ENCODE measurements around the gene TBL1XR1. TPM values are rescaled to one million over a fixed set of nuclear protein-coding genes. Genes with fewer than 3 reads are reported as not detected.

TBL1XR1 gene
- total and polyA plus RNA-seq, 2 of the 8 experiments (the other 6 are each of a cell fraction or from before 2014, with no cell fraction given): 28.1 to 147 TPM

- H4K8ac ChIP-seq (ENCODE audit: extremely low read depth, insufficient read depth, low read length): no peak overlapping the region
- no peak overlapping the region for H2AK5ac ChIP-seq (ENCODE audit: low read depth, low read length)
- peak overlapping the region; percentile 16 to 53; a peak in 2 of 4 replicates for H3K4me2 ChIP-seq (ENCODE audit: insufficient read depth in 1 of 2, low read depth in 2 of 2, low read length in 2 of 2)
- 90 to 100% methylated on average over 2 to 4 of the region's 4 CpGs for WGBS, 2 experiments (ENCODE audit: extremely low coverage in 1 of 2, insufficient coverage in 1 of 2, insufficient read length in 1 of 2, insufficient replicate concordance in 2 of 2, low coverage in 1 of 2, low lambda C conversion rate in 2 of 2, missing lambda C conversion rate in 1 of 2)
- H2BK5ac ChIP-seq (ENCODE audit: low read depth, low read length): no peak overlapping the region
- no peaks in the 10 kb centered on the region for H3K27me3 ChIP-seq (replicated peaks in 1 of 4; ENCODE audit: control insufficient read depth in 3 of 4, extremely low read depth in 1 of 4, insufficient read depth in 3 of 4, low read length in 3 of 4)
- POLR2A ChIA-PET (ENCODE audit: partially characterized antibody): interaction anchor here (1.2 to 1.3 kb wide), 2 partner anchors 10 to 11 kb away, joined by 3 read pairs; no protein-coding TSS in a partner anchor
- H3K23ac ChIP-seq (ENCODE audit: insufficient read length): no peak overlapping the region
- H3K9ac ChIP-seq (replicated peaks in 1 of 4; ENCODE audit: extremely low read depth in 1 of 4, low read depth in 3 of 4, low read length in 3 of 4): no peak overlapping the region; a peak in 1 of 7 replicates
- H3K23me2 ChIP-seq (ENCODE audit: low read depth, low read length): 0 out of 2 replicates have a peak, but pooled peaks cover 1% of the 10 kb centered on the region
- H3K14ac ChIP-seq (ENCODE audit: insufficient read length): no peak overlapping the region
- peaks cover 66 to 99% of the 10 kb centered on the region in 2 experiments for H3K79me2 ChIP-seq (ENCODE audit: control insufficient read depth in 1 of 2, insufficient read depth in 2 of 2, low read length in 2 of 2)
- H3K79me1 ChIP-seq (ENCODE audit: low read depth, low read length): peaks cover 11% of the 10 kb centered on the region
- H4K5ac ChIP-seq (ENCODE audit: insufficient read length, low read depth, low read length): no peak overlapping the region
- H3K56ac ChIP-seq (replicated peaks; ENCODE audit: insufficient read length, low read depth, low read length): no peak overlapping the region
- no peak overlapping the region for H2BK120ac ChIP-seq (replicated peaks; ENCODE audit: low read depth, low read length)
- peaks cover 4 to 19% (median 14%) of the 10 kb centered on the region in 4 experiments; a peak in 6 of 7 replicates for H3K4me1 ChIP-seq (replicated peaks in 1 of 4; ENCODE audit: control insufficient read depth in 3 of 4, insufficient read depth in 4 of 4, low read length in 3 of 4)
- H3K4me3 ChIP-seq (ENCODE audit: extremely low read depth in 1 of 4, insufficient read depth in 2 of 4, low read depth in 3 of 4, low read length in 4 of 4): no peak overlapping the region
- no peak overlapping the region for H2BK15ac ChIP-seq (ENCODE audit: low read length)
- H3K27ac ChIP-seq (ENCODE audit: low read depth, low read length): no peak overlapping the region
- no peak overlapping the region for H3K4ac ChIP-seq (replicated peaks; ENCODE audit: insufficient read length, low read depth, low read length)
- DNase-seq (ENCODE audit: low read depth in 1 of 2, low spot score in 2 of 2) (no peak), FAIRE-seq (no peak)
- no peaks in the 10 kb centered on the region for H3K9me3 ChIP-seq (ENCODE audit: insufficient read depth in 2 of 2, low read depth in 1 of 2, low read length in 1 of 2)
- no peak overlapping the region for H3K18ac ChIP-seq (ENCODE audit: extremely low read depth, low read length)
- peaks cover 22 to 34% of the 10 kb centered on the region in 2 experiments for H4K20me1 ChIP-seq (replicated peaks in 1 of 2; ENCODE audit: control insufficient read depth in 1 of 2, insufficient read depth in 2 of 2, low read length in 2 of 2)
- H2BK12ac ChIP-seq (ENCODE audit: low read depth, low read length): no peak overlapping the region
- no peak overlapping the region for H4K91ac ChIP-seq (replicated peaks; ENCODE audit: insufficient read length, low read length)
- H2BK20ac ChIP-seq (ENCODE audit: low read length): no peak overlapping the region
- CTCF ChIA-PET (ENCODE audit: partially characterized antibody): no interaction called here
- no peaks in the 10 kb centered on the region; a peak in 1 of 8 replicates for H3K36me3 ChIP-seq (ENCODE audit: control insufficient read depth in 2 of 4, insufficient read depth in 4 of 4, low read length in 3 of 4)
- no peak overlapping the region for H2AFZ ChIP-seq (ENCODE audit: low read length)
- no peak for TF ChIP-seq EZH2 (IDR thresholded peaks at IDR 0.05; ENCODE audit: low read depth, low read length, severe bottlenecking)
- no peak for TF ChIP-seq KDM5A (IDR thresholded peaks at IDR 0.05; ENCODE audit: low read length)
- TF ChIP-seq SUZ12 (IDR thresholded peaks at IDR 0.05; ENCODE audit: low read length): no peak
- no peak for TF ChIP-seq RFX5 (IDR thresholded peaks at IDR 0.05; ENCODE audit: borderline replicate concordance, low read depth, low read length)
- no peak for TF ChIP-seq EP300 (IDR thresholded peaks at IDR 0.05; ENCODE audit: borderline replicate concordance in 1 of 2, low read depth in 2 of 2, low read length in 2 of 2)
- TF ChIP-seq RBBP5 (IDR thresholded peaks at IDR 0.05; ENCODE audit: borderline replicate concordance, low read depth, low read length): no peak
- no peak for TF ChIP-seq CTBP2 (IDR thresholded peaks at IDR 0.05; ENCODE audit: borderline replicate concordance, insufficient read depth, insufficient read length, low read length)
- TF ChIP-seq KDM1A (IDR thresholded peaks at IDR 0.05; ENCODE audit: borderline replicate concordance, low read length): no peak
- TF ChIP-seq POLR2A (IDR thresholded peaks at IDR 0.05; ENCODE audit: control extremely low read depth in 1 of 2, low read depth in 2 of 2, low read length in 2 of 2): no peak
- TF ChIP-seq JUND (IDR thresholded peaks at IDR 0.05; ENCODE audit: low read length): no peak
- no peak for TF ChIP-seq TEAD4 (IDR thresholded peaks at IDR 0.05; ENCODE audit: low read depth, low read length)
- TF ChIP-seq EGR1 (IDR thresholded peaks at IDR 0.05; ENCODE audit: borderline replicate concordance, low read depth, low read length): no peak
- TF ChIP-seq POU5F1 (IDR thresholded peaks at IDR 0.05; ENCODE audit: low read depth, low read length): no peak
Measured at GRCh38 chr3:177169936-177170722, 27.2 kb downstream of the TBL1XR1 start.

Measured in H1 (cell line).